Upper lobe of left lung (tissue), 6 donors: ENCODE measurements around the gene LRRC51. TPM values are rescaled to one million over a fixed set of nuclear protein-coding genes. Genes with fewer than 3 reads are reported as not detected.

Experiments used
- ATAC-seq, 2 donors: fragments of 200-7000 bp; cut with Tn5 transposase; one replicate each; pipeline ENCODE4 v1.9.1; 2022; ENCODE audit warnings: mild to moderate bottlenecking in 2 of 2, moderate library complexity in 2 of 2; ENCODE audit not compliant: low FRiP score in 2 of 2
- DNase-seq, 2 donors: peaks; one replicate each; pipeline ENCODE4 v3.0.0-alpha.2; 2019 to 2020
- H3K27ac ChIP-seq, 4 donors: fragments of 200-600 bp; sonication (generic); one replicate each; pipeline ENCODE4 v1.5.1; 2016 to 2019
- H3K27me3 ChIP-seq, 4 donors: fragments of 200-600 bp; sonication (generic); one replicate each; pipeline ENCODE4 v1.5.1; 2017 to 2019
- H3K36me3 ChIP-seq, 4 donors: fragments of 200-600 bp; sonication (generic); one replicate each; pipeline ENCODE4 v1.5.1; 2016 to 2019
- H3K4me1 ChIP-seq, 4 donors: fragments of 200-600 bp; sonication (generic); one replicate each; pipeline ENCODE4 v1.5.1; 2018 to 2019
- H3K4me3 ChIP-seq, 4 donors: fragments of 200-600 bp; sonication (generic); one replicate each; pipeline ENCODE4 v1.5.1; 2017 to 2019; ENCODE audit warnings: mild to moderate bottlenecking in 2 of 4, moderate library complexity in 1 of 4
- H3K9me3 ChIP-seq, 4 donors: fragments of 200-600 bp; sonication (generic); one replicate each; pipeline ENCODE4 v1.5.1; 2018 to 2019
- CTCF ChIP-seq, 6 experiments: fragments of 450-650 bp in 4 of 6; fragments of 200-600 bp in 2 of 6; sonication (generic) in 2 of 6; IDR thresholded peaks; one replicate each; pipeline ENCODE4 v1.5.1; 2016 to 2019; ENCODE audit warnings: antibody characterized with exemption in 6 of 6
- EP300 ChIP-seq, 4 donors: sonication (generic); formaldehyde crosslinking; IDR thresholded peaks; one replicate each; pipeline ENCODE4 v1.5.1; 2017; ENCODE audit warnings: antibody characterized with exemption in 4 of 4, control low read depth in 2 of 4
- POLR2A ChIP-seq, 4 donors: fragments of 450-650 bp; IDR thresholded peaks; one replicate each; pipeline ENCODE4 v1.5.1; 2016 to 2017; ENCODE audit warnings: antibody characterized with exemption in 4 of 4, mild to moderate bottlenecking in 2 of 4
- POLR2AphosphoS5 ChIP-seq, 2 donors: sonication (generic); formaldehyde crosslinking; IDR thresholded peaks; one replicate each; pipeline ENCODE4 v1.5.1; 2017; ENCODE audit warnings: antibody characterized with exemption in 2 of 2
- WGBS, 2 donors: methylation state at CpG; one replicate each; pipeline ENCODE4 v1.1.5; 2017 to 2018; 5-methylcytosine and 5-hydroxymethylcytosine counted together
- total RNA-seq, 6 donors: library from RNA; depleted of rRNA in 4 of 6; stranded (reverse); fragments of >200 nt in 4 of 6; gene quantifications; one replicate each; pipeline versions ENCODE4 v1.1.0 to v1.2.1, GENCODE V29; 2016 to 2021
- donor health status: DM: no; HTN: no; CAD: no; lungs with moderate emphysema.
- donor health status: DM: no; HTN: yes; CAD: no; lungs with severe emphysema.

The LRRC51 gene
- total RNA-seq, 6 donors from 2014 or later, result 5.3 to 19.2 (median 10.3) TPM

- ATAC-seq, result no peak
- Histone ChIP-seq H3K4me1 (peaks cover 7 to 11% (median 11%) of the 10 kb centered on the region in 4 donors), H3K9me3 (no peaks in the 10 kb centered on the region), H3K36me3 (no peaks in the 10 kb centered on the region), H3K27ac (no peak overlapping the region), H3K4me3 (no peak overlapping the region), H3K27me3 (no peaks in the 10 kb centered on the region)
- TF ChIP-seq EP300 (IDR thresholded peaks at IDR 0.05) (no peak), POLR2A (IDR thresholded peaks at IDR 0.05) (no peak), CTCF (IDR thresholded peaks at IDR 0.05) (no peak), POLR2AphosphoS5 (IDR thresholded peaks at IDR 0.05) (no peak)
- no peak for DNase-seq
- 91 to 94% methylated on average over 6 of the region's 6 CpGs for WGBS, 2 donors
These were observed 35.5 kb downstream of the LRRC51 start for GRCh38 chr11:72116019-72116755.

- WGBS, 2 donors, result 71 to 76% methylated on average over 6 of the region's 6 CpGs
- H3K36me3 ChIP-seq, result no peaks in the 10 kb centered on the region
- H3K27ac ChIP-seq, result peak overlapping the region; percentile 11 to 69 (median 40)
- TF ChIP-seq EP300 (IDR thresholded peaks at IDR 0.05) (no peak), POLR2AphosphoS5 (IDR thresholded peaks at IDR 0.05) (no peak), CTCF (IDR thresholded peaks at IDR 0.05) (no peak), POLR2A (IDR thresholded peaks at IDR 0.05) (no peak)
- no peak overlapping the region for H3K4me3 ChIP-seq
- H3K4me1 ChIP-seq, result no peaks in the 10 kb centered on the region
- no peaks in the 10 kb centered on the region for H3K27me3 ChIP-seq
- H3K9me3 ChIP-seq, result no peaks in the 10 kb centered on the region
- ATAC-seq (no peak), DNase-seq (no peak)
These were observed 38.5 kb downstream of the LRRC51 start for GRCh38 chr11:72119198-72119597.

GRCh38 chr11:72120930-72121329 lies 40.3 kb downstream of the LRRC51 start:
- Histone ChIP-seq H3K27me3 (no peaks in the 10 kb centered on the region), H3K27ac (no peak overlapping the region), H3K4me3 (no peak overlapping the region), H3K36me3 (no peaks in the 10 kb centered on the region), H3K9me3 (no peaks in the 10 kb centered on the region), H3K4me1 (no peaks in the 10 kb centered on the region)
- no peak for DNase-seq
- TF ChIP-seq EP300 (IDR thresholded peaks at IDR 0.05) (no peak), CTCF (IDR thresholded peaks at IDR 0.05) (no peak), POLR2AphosphoS5 (IDR thresholded peaks at IDR 0.05) (no peak), POLR2A (IDR thresholded peaks at IDR 0.05) (no peak)
- ATAC-seq, result no peak
- 69 to 81% methylated on average over 2 of the region's 2 CpGs for WGBS, 2 donors

GRCh38 chr11:72122607-72123006 lies 42.0 kb downstream of the LRRC51 start:
- TF ChIP-seq CTCF (IDR thresholded peaks at IDR 0.05), result no peak
- no peak for TF ChIP-seq POLR2A (IDR thresholded peaks at IDR 0.05)
- no peak for TF ChIP-seq EP300 (IDR thresholded peaks at IDR 0.05)
- TF ChIP-seq POLR2AphosphoS5 (IDR thresholded peaks at IDR 0.05), result no peak
- DNase-seq, result no peak
- Histone ChIP-seq H3K4me1 (no peaks in the 10 kb centered on the region), H3K9me3 (no peaks in the 10 kb centered on the region), H3K27me3 (no peaks in the 10 kb centered on the region), H3K36me3 (no peaks in the 10 kb centered on the region), H3K27ac (no peak overlapping the region), H3K4me3 (no peak overlapping the region)
- ATAC-seq, result no peak
- 73 to 83% methylated on average over 1 of the region's 1 CpG for whole genome bisulfite sequencing, 2 donors

- Histone ChIP-seq H3K27ac (no peak overlapping the region), H3K4me3 (no peak overlapping the region), H3K9me3 (no peaks in the 10 kb centered on the region), H3K4me1 (no peaks in the 10 kb centered on the region), H3K36me3 (no peaks in the 10 kb centered on the region), H3K27me3 (no peaks in the 10 kb centered on the region)
- ATAC-seq (no peak), DNase-seq (no peak)
- WGBS, 2 donors, result 69 to 75% methylated on average over 3 of the region's 3 CpGs
- TF ChIP-seq CTCF (IDR thresholded peaks at IDR 0.05), result no peak
- no peak for TF ChIP-seq EP300 (IDR thresholded peaks at IDR 0.05)
- TF ChIP-seq POLR2A (IDR thresholded peaks at IDR 0.05), result no peak
- TF ChIP-seq POLR2AphosphoS5 (IDR thresholded peaks at IDR 0.05), result no peak
These were observed 42.5 kb downstream of the LRRC51 start for GRCh38 chr11:72123117-72123653.
